Stimulated activated CD4-positive, alpha-beta T cell treated with anti-CD3 and anti-CD28 coated beads, Interleukin-2, amount 100 ng/mL, for 48 hours (primary cell): ENCODE results near the gene EFNA5.

Experiments used
- DNase-seq, 2 donors: peaks; one replicate each; pipeline ENCODE4 v3.0.0-alpha.2; 2020

Gene EFNA5

GRCh38 chr5:107670932-107671741, at the start of gene EFNA5:
TSS of gene EFNA5 (minus strand) at chr5:107670937.
- DNase-seq, result peak in 1 of 2 donors; percentile 11

- DNase-seq, result no peak
Measured at GRCh38 chr5:107719034-107719606, 48.4 kb upstream of the EFNA5 start.

GRCh38 chr5:107717816-107718215, 47.1 kb upstream of the EFNA5 start:
- DNase-seq, result no peak

- no peak for DNase-seq
Measured at GRCh38 chr5:107713228-107713627, 42.5 kb upstream of the EFNA5 start.

GRCh38 chr5:107712359-107712870, 41.7 kb upstream of the EFNA5 start:
- DNase-seq, result no peak

- DNase-seq, result no peak
Measured at GRCh38 chr5:107705402-107706014, 34.8 kb upstream of the EFNA5 start.

- DNase-seq, result no peak
Measured at GRCh38 chr5:107704681-107705401, 34.1 kb upstream of the EFNA5 start.

GRCh38 chr5:107700481-107700880, 29.7 kb upstream of the EFNA5 start:
- no peak for DNase-seq

GRCh38 chr5:107699425-107699824, 28.7 kb upstream of the EFNA5 start:
- no peak for DNase-seq

- DNase-seq, result no peak
Measured at GRCh38 chr5:107698286-107698685, 27.5 kb upstream of the EFNA5 start.

- DNase-seq, result no peak
Measured at GRCh38 chr5:107696498-107696897, 25.8 kb upstream of the EFNA5 start.

- DNase-seq, result no peak
Measured at GRCh38 chr5:107696080-107696479, 25.3 kb upstream of the EFNA5 start.

- no peak for DNase-seq
Measured at GRCh38 chr5:107687937-107688336, 17.2 kb upstream of the EFNA5 start.

- DNase-seq, result no peak
Measured at GRCh38 chr5:107687404-107687803, 16.7 kb upstream of the EFNA5 start.

GRCh38 chr5:107682533-107682932, 11.8 kb upstream of the EFNA5 start:
- no peak for DNase-seq

- DNase-seq, result no peak
Measured at GRCh38 chr5:107680799-107681198, 10.1 kb upstream of the EFNA5 start.

GRCh38 chr5:107680099-107680498, 9.4 kb upstream of the EFNA5 start:
- no peak for DNase-seq

GRCh38 chr5:107676702-107677101, 6.0 kb upstream of the EFNA5 start:
- no peak for DNase-seq

- DNase-seq, result no peak
Measured at GRCh38 chr5:107675201-107675600, 4.5 kb upstream of the EFNA5 start.

GRCh38 chr5:107674655-107675054, 3.9 kb upstream of the EFNA5 start:
- no peak for DNase-seq

- peak; percentile 68 to 77 for DNase-seq
Measured at GRCh38 chr5:107673368-107674136, 2.8 kb upstream of the EFNA5 start.

- no peak for DNase-seq
Measured at GRCh38 chr5:107673039-107673367, 2.3 kb upstream of the EFNA5 start.
